HK-2 (cell line): ENCODE measurements around the gene FARP2.
"Not testable (repeated sequence)": the region's sequence is repeated elsewhere in the genome, so short reads cannot be mapped to it uniquely, and the experiment has no call there.

Experiments used
- DNase-seq: peaks from one replicate; pipeline ENCODE4 v3.0.0-alpha.2; 2018; ENCODE audit not compliant: unreplicated experiment

Gene FARP2

GRCh38 chr2:241453919-241454318, 97.8 kb downstream of the FARP2 start:
- not testable (repeated sequence) for DNase-seq

GRCh38 chr2:241454837-241455485, 98.9 kb downstream of the FARP2 start:
- no peak for DNase-seq

- no peak for DNase-seq
Measured at GRCh38 chr2:241456546-241456945, 100.5 kb downstream of the FARP2 start.

- no peak for DNase-seq
Measured at GRCh38 chr2:241458687-241459086, 102.6 kb downstream of the FARP2 start.

GRCh38 chr2:241459520-241459919, 103.4 kb downstream of the FARP2 start:
- no peak for DNase-seq

GRCh38 chr2:241460631-241461030, 104.5 kb downstream of the FARP2 start:
- DNase-seq, result no peak

- DNase-seq, result no peak
Measured at GRCh38 chr2:241461693-241462677, 105.9 kb downstream of the FARP2 start.

GRCh38 chr2:241463276-241464135, 107.4 kb downstream of the FARP2 start:
- no peak for DNase-seq

- DNase-seq, result no peak
Measured at GRCh38 chr2:241465543-241465942, 109.5 kb downstream of the FARP2 start.

- no peak for DNase-seq
Measured at GRCh38 chr2:241466230-241466629, 110.1 kb downstream of the FARP2 start.

GRCh38 chr2:241467777-241468475, 111.8 kb downstream of the FARP2 start:
- DNase-seq, result no peak

GRCh38 chr2:241468476-241468781, 112.3 kb downstream of the FARP2 start:
- no peak for DNase-seq

GRCh38 chr2:241469746-241470145, 113.7 kb downstream of the FARP2 start:
- DNase-seq, result no peak

- DNase-seq, result no peak
Measured at GRCh38 chr2:241473399-241473798, 117.3 kb downstream of the FARP2 start.

GRCh38 chr2:241475267-241475666, 119.2 kb downstream of the FARP2 start:
- DNase-seq, result no peak

GRCh38 chr2:241478166-241478565, 122.1 kb downstream of the FARP2 start:
- no peak for DNase-seq

GRCh38 chr2:241479026-241479898, 123.2 kb downstream of the FARP2 start:
- DNase-seq, result no peak

- no peak for DNase-seq
Measured at GRCh38 chr2:241481687-241482086, 125.6 kb downstream of the FARP2 start.

- DNase-seq, result no peak
Measured at GRCh38 chr2:241482126-241482955, 126.3 kb downstream of the FARP2 start.

GRCh38 chr2:241483305-241483704, 127.2 kb downstream of the FARP2 start:
- DNase-seq, result no peak
